ENCODE data around the gene TLL2.

The TLL2 gene

DNA sequence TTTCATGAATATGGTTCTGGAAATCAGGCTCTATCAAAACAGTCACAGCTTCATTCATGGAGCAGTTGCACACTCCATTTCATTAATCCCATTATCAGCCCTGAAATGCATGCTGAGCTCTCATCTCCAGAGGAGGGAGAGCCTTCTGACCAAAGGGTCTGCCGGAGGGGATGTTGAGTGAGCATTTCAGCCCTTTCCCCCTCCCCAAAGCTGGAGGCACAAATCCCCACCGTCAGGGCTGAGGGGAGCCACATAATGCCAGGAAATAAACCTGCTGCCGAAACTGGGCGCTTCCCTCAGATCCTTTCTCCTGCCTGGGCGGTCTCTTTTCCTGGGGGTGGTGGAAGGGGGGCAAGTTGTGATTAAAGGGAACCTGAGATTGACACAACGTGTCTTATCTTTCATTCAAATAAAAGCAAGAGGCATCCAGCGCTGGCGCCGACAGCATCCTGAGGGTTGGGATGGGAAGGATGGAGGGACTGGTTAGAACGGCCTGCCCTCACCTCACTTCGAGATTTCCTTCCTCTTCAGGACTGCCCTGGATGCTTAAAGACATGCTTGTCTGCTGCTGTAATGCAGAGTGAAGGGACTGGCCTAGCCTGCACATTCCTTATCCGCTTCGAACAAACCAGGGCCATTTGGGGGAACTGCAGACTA is 71.6 kb downstream of the TLL2 start:
- no peak for DNase-seq (ENCODE audit: low read depth)
- TF ChIP-seq CTCF (IDR thresholded peaks at IDR 0.05; ENCODE audit: insufficient read depth, low read depth, low read length, missing control alignments), result no peak
- no peak overlapping the region for H3K4me3 ChIP-seq (ENCODE audit: low read length)

- H3K4me3 ChIP-seq (ENCODE audit: low read length), result no peak overlapping the region
- DNase-seq (ENCODE audit: low read depth), result no peak
- no peak for TF ChIP-seq CTCF (IDR thresholded peaks at IDR 0.05; ENCODE audit: insufficient read depth, low read depth, low read length, missing control alignments)
These were observed 72.3 kb downstream of the TLL2 start for GRCh38 chr10:96441322-96441885.

DNA sequence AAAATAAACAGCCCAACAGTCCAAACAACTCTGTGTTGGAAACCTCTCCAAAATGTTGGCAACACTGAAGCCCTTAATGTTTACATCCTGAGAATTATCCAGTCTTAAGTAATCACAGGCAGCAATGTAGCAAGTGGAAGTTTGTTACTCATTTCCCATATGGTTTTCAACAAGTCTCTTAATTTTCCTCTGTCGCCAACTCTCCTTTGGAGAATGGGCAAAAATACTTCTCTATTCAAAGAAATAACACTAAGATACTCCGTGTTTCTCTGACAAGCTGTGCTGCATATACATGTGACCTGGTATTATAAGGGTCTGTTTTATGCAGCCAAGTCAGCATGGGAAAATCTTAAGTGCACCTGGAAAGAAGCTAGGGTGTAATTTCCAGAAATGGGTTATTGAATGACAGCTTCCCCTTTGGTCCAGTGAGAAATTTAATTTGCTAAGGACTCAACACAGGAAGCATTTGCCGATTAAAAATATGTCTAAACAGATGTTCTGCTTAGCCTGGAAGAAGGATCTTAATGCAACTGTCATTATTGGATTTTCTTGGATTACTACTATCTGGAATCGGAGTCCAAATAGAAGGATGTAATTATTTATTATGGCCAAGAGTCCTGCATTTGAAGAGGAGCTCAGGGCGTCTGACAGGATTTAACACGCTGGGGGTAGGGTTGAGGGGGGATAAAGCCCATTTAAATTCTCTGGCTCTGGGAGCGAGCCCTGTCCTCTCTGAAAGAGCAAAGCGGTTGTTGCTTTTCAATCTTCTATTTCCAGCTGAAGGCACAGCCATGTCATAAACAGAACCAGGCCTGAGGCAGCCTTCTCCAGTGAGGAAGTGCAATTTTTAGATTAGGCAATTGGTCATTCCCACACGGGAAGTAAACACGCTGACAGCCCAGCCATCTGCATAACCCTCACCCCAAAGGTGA is 73.1 kb downstream of the TLL2 start:
- no peak overlapping the region for H3K4me3 ChIP-seq (ENCODE audit: low read length)
- DNase-seq (ENCODE audit: low read depth), result no peak
- no peak for TF ChIP-seq CTCF (IDR thresholded peaks at IDR 0.05; ENCODE audit: insufficient read depth, low read depth, low read length, missing control alignments)

GRCh38 chr10:96439725-96440124 is 74.0 kb downstream of the TLL2 start:
- H3K4me3 ChIP-seq (ENCODE audit: low read length), result no peak overlapping the region
- no peak for DNase-seq (ENCODE audit: low read depth)
- no peak for TF ChIP-seq CTCF (IDR thresholded peaks at IDR 0.05; ENCODE audit: insufficient read depth, low read depth, low read length, missing control alignments)

- DNase-seq (ENCODE audit: low read depth), result no peak
- H3K4me3 ChIP-seq (ENCODE audit: low read length), result no peak overlapping the region
- TF ChIP-seq CTCF (IDR thresholded peaks at IDR 0.05; ENCODE audit: insufficient read depth, low read depth, low read length, missing control alignments), result no peak
These were observed 77.7 kb downstream of the TLL2 start for GRCh38 chr10:96436035-96436434.

DNA sequence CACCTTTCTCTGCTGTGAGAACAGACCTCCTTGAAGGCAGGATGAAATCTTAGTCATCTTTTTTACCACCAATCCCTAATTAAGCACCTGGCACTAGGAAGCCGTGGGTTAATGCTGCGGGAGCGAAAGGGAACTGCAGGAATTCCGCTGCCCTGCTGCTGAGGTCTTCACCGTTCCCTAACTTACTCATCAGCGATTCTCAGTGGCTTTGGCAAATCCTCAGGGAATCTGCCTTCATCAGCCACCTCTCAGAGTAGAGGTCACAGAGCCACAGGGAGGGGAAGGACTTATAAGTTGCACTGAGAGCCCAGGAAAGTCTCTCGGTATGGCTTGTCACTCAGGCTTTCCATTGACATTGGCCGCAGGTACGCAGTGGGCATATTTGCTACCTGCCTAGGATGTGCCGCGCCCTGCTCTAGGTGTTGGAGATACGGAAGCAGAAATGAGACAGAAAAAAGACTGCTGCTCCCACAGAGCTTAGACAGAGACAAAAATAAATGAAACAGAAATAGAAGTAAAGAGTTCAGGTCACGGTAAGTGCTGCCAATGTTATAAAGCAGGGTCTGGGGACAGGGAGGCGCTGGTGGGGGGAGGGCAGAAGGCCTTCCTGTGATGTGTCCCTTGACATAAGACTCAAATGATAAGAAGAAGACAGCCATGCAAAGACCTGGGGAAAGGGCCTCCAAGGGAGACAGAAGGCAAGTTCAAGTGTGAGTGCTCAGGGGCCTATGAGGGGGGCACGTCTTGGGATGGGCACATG is 82.3 kb downstream of the TLL2 start:
- no peak overlapping the region for H3K4me3 ChIP-seq (ENCODE audit: low read length)
- no peak for DNase-seq (ENCODE audit: low read depth)
- TF ChIP-seq CTCF (IDR thresholded peaks at IDR 0.05; ENCODE audit: insufficient read depth, low read depth, low read length, missing control alignments), result no peak

Data from epithelial cell of esophagus (primary cell).